GM21576 (cell line): ENCODE results near the gene ARHGAP1.
"Not testable (repeated sequence)": the region's sequence is repeated elsewhere in the genome, so short reads cannot be mapped to it uniquely, and the experiment has no call there.

Experiments used
- ATAC-seq: cut with Tn5 transposase; IDR thresholded peaks from one replicate; pipeline ENCODE4 v1.9.1; 2021; ENCODE audit warnings: mild to moderate bottlenecking, moderate library complexity; ENCODE audit not compliant: unreplicated experiment

ARHGAP1 gene

DNA sequence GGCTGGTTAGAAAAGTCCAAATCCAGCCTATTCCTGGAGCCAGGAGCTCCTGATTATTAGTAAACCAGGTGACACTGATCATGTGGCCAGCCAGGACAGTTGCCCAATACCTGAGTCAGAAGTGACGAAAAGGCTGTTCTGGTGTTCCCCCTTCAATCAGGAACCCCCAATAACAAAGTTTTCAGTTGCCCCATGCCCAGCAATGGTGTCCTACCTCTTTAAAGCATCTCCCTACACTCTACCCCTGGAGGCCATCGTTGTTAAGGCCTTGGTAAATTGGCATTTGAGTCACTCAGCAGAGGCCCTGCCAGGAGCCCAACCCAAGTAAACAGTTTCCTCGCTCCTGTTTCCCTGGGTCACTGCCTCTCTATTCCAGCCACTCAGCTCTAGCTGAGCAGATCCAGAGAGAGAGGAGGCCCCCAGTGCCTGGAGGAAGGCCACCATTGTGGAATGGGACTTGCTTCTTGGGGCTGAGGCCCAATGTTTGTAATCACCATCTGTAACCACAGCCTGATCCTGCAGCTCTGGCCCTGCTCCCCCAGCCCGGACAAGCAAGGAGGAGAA, 25.0 kb downstream of the ARHGAP1 start:
- no peak for ATAC-seq

DNA sequence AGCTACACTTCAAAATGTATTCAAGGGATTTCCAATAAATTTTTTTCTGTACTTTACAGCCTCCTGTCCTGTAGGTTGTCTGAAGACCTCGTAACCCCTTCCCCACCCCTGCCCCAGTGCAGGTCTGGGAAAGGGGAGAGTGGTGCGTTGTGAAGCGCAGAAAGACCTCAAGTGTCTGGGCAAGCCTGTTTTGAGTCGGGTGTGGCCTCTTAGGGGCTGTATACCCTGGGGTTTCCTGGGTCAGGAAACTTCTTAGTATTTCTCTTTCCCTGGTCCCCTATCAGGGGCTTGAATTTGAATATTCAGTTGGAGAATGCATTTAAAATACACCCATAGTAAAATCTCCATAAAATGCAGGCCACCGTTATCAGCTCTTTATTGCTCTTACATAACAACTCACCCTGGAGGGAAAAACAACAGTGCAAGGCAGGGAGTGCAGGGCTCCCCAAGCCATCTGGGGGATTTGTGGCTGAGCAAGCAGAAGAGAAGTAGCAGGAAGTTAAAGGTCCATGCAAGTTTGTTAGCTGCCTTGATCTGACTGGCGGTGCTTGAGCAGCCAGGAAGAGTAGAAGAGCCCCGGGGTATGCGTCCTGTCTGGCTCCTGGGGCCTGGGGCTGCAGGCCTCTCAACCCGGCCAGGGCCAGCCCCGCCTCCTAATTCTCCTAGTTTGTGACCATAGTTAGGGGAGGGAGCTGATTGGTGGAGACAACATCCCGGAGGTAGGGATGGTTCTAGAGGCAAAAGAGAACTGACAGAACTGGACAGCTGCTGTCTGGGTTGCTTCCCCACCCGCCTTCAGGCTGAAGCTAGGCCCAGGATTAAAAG, 25.7 kb downstream of the ARHGAP1 start:
- ATAC-seq, result no peak

GRCh38 chr11:46673713-46674462, 26.5 kb downstream of the ARHGAP1 start:
- no peak for ATAC-seq

DNA sequence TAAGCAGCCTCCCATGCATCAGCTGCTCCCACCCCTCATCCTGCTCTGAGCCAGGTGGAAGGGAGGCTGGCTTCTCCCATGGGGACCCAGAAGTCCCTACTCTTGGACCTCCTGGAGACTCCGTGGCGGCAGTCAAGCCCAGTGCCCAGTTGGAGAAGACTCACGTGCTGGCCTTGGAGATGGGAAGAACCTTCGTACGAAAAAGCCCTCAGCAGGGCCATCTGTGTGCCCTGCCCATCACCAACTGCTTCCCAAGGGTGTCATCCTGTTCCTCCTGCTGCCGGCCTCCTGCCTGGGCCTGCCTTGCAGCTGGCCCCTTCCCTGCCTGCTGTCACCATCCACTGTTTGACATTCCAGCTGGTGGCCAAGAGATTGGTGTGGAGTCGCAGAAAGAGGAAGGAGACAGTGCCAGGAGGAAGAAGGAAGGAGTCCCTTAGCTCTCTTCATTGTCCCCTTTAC, 28.0 kb downstream of the ARHGAP1 start:
- ATAC-seq, result no peak

- no peak for ATAC-seq
Measured at GRCh38 chr11:46671958-46672315, 28.5 kb downstream of the ARHGAP1 start.

GRCh38 chr11:46670521-46670920, 29.9 kb downstream of the ARHGAP1 start:
- ATAC-seq, result not testable (repeated sequence)

DNA sequence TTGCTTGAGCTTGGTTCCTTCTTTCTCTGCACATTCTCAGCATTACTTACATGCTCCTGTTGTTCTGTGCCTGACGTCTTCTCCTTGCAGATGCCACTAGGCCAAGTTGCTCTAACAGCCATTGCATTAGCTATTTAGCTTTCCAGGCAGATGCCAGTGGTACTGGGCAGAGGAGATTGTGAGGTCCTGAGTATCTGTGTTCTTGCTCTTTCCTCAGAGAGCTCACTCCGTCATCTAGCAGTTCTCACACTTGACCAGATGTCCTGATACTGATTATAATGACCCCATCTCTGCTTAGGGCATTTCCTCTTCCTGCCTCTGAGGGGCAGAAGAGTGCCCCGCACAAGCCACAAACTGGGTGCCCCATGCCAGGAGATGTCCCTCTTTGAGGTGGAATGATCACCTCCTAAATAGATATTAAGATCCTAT, 30.7 kb downstream of the ARHGAP1 start:
- no peak for ATAC-seq

GRCh38 chr11:46668480-46669085, 31.8 kb downstream of the ARHGAP1 start:
- no peak for ATAC-seq

DNA sequence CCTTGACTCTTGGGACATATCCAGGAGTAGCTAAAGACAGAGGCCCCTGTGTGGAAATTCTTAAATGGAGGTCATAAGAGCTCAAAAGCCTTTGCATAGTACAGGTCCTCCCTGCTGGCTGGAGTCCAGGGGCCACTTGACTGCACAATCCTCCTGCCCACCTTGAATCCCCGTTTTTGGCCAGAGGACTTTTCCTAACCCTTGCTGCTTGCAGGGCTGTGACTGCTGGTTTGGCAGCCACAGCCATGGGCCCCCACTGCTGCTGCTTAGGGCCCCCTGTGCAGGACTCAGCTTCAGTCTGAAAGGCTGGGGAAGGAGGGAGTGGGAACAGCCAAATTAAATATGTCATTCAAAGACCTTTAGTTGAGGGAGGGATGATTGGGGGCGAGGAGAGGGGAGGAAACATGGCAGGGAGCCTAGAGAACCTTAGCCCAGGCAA, 33.4 kb downstream of the ARHGAP1 start:
- ATAC-seq, result no peak

DNA sequence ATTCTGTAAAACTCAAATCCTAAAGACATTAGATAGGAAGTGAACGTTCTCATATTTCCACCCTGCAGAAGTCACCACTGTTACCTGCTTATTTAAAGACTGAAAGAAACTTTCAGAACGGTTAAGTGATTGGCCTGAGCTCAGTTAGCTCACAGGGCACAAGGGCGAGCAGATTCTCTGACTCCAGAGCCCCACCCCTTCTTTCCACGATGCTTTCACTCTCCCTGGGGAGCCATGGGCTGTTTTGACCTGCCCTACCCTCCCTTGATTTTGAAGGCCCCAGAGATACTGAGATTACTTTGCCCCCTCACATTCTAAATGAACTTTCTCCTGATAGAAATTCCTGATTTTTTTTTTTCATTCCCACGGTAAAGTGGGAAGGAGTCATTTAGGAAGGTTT, 33.9 kb downstream of the ARHGAP1 start:
- ATAC-seq, result no peak

- no peak for ATAC-seq
Measured at GRCh38 chr11:46665356-46665755, 35.1 kb downstream of the ARHGAP1 start.

GRCh38 chr11:46664612-46665011, 35.8 kb downstream of the ARHGAP1 start:
- no peak for ATAC-seq

DNA sequence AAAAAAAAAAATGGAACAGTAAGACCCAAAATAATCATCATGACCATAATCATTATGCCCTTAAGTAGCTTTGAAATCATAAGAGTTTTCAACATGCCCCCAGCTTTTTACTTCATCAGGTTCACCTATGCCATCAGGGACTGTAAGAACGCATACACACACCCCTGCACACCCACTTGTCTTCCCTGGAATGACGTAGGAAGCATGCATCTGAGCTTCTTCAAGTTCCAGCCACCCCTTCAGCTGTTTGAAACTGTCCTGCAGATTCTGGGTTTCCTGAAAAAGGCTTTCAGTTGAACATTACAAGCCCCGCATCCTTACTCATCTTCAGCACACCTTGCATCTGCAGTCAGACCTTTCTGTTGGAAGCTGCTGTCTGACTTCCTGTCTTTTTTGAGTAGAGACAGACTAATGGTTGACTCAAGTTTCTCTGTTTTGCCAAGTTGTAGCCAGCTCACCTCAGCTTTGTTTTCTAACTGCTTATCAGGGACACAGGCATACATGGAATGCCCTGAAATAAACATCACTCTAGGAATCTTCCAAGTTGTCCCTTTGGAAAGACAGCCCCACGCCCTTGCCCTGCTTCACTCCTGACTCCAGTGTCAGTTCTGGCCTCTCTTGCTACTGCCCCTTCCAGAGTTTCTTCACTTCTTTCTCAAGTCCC, 37.0 kb downstream of the ARHGAP1 start:
- ATAC-seq, result no peak

DNA sequence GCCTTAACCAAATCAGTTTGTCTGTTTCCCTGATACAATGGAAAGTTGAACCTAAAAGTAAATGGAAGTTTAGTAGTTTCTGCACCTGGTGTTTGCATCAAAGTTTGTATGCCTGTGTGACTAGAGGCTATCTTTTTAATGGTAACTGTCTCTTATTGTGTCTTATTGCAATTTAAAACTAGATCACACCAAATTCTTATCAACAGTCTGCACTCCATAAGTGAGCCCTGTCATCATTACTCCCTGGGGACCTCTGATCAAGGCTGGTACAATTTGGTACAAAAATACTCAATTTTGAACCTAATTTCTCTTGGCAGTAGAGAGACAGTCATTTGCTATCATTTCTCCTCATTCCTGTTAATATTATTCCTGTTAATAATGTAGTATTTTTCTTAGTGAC, 38.1 kb downstream of the ARHGAP1 start:
- no peak for ATAC-seq

GRCh38 chr11:46661836-46662235, 38.6 kb downstream of the ARHGAP1 start:
- ATAC-seq, result no peak

DNA sequence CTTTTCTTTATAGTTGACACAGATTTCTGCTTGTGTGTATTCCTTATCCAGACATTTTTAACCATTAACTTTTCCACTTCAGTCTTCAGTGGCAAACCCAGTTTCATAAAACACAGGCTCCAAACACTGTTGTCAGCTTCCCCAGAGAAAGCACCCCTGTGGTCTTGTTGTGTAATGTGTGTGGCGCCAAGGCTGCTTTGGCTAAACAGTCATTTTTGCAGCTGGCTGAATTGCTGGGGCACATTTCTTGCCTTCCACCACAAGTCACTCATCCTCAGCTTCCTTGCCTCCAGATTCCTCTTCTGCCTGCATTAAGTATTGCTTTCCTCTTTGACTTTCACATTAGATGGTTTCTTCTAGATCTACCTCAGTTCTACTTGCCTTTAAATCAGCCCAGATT, 40.5 kb downstream of the ARHGAP1 start:
- no peak for ATAC-seq

GRCh38 chr11:46658259-46658658, 42.2 kb downstream of the ARHGAP1 start:
- no peak for ATAC-seq

DNA sequence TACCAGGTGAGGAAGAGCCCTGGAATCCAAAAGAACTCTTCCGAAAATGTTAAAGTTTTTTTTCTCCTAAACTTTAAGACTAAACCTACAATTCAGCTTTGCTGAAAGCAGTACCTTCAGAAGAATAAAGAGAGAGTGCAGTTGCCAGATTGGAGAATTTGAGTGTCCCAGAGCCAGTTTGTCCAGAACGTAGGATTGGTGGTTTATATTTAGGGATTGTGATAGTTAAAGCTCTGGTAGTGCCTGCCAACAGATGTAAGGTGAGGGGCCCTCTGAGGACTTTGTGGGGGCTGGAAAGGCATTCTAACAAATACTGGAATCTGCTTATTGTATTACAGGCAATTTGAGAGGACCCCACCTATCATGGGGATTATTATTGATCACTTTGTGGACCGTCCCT, 43.2 kb downstream of the ARHGAP1 start:
- no peak for ATAC-seq

DNA sequence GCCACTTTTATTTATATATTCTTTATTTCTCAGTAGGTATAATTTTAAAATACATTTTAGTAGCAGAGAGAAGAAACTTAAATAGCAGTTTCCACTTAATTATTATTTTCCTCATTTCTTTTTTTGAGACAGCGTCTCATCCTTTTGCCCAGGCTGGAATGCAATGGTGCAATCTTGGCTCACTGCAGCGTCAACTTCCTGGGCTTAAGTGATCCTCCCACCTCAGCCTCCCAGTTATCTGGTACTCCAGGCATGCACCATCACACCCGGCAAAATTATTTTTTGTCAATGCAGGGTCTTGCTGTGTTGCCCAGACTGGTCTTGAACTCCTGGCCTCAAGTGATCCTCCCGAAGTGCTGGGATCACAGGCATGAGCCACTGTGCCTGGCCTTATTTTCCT, 44.8 kb downstream of the ARHGAP1 start:
- no peak for ATAC-seq

- ATAC-seq, result no peak
Measured at GRCh38 chr11:46649180-46649738, 51.2 kb downstream of the ARHGAP1 start.

DNA sequence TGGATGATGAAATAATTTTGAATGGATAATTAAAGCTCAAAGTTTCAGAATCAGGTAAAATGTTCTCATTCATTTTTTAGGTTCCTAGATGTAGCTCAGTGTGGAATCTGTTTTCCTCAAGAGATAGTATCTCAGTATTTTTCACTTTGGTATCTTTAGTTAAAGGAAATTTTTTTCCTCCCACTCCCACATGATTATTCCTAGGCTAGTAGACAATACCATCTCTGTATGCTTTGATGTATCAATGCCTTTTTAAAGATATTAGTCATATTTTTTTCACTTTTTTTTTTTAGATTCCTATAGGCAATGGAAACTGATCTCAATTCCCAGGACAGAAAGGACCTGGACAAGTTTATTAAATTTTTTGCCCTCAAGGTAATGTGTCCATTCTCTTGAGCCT, 56.4 kb downstream of the ARHGAP1 start:
- ATAC-seq, result no peak
